Measurements from ENCODE around the gene ANK3. TPM values are rescaled to one million over a fixed set of nuclear protein-coding genes. Genes with fewer than 3 reads are reported as not detected.

ANK3 gene
- total and polyA plus RNA-seq, 8 donors, result 3.6 to 115 (median 31.1) TPM

DNA sequence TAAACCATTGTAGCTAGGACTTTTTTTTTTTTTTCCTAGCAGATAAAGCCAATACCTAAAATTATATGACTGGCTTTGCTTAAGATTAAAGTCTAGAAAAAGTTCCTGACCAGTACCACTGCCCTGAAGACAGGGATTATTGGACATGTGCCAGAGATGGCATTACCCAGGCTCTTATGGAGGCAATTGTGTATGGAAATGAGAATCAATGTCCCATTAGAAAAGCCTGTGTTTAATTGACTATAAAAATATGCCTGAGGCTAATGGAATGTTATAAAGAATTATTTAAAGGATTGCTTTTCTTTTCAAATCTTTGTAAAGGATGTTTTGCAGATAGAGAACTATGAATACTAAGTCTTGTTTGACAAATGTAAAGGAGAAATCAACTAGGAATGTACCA, 196.7 kb downstream of the ANK3 start:
- no peaks in the 10 kb centered on the region for H3K9me3 ChIP-seq
- intact Hi-C loops (cut with DNase I; ENCODE audit: low total_unique reads), result no loop called here
- no peak overlapping the region for H3K4me3 ChIP-seq
- DNase-seq, result no peak
- TF ChIP-seq EP300 (IDR thresholded peaks at IDR 0.05) (no peak), POLR2AphosphoS5 (IDR thresholded peaks at IDR 0.05) (no peak), POLR2A (IDR thresholded peaks at IDR 0.05) (no peak)
- TF ChIP-seq, protein P1, sequence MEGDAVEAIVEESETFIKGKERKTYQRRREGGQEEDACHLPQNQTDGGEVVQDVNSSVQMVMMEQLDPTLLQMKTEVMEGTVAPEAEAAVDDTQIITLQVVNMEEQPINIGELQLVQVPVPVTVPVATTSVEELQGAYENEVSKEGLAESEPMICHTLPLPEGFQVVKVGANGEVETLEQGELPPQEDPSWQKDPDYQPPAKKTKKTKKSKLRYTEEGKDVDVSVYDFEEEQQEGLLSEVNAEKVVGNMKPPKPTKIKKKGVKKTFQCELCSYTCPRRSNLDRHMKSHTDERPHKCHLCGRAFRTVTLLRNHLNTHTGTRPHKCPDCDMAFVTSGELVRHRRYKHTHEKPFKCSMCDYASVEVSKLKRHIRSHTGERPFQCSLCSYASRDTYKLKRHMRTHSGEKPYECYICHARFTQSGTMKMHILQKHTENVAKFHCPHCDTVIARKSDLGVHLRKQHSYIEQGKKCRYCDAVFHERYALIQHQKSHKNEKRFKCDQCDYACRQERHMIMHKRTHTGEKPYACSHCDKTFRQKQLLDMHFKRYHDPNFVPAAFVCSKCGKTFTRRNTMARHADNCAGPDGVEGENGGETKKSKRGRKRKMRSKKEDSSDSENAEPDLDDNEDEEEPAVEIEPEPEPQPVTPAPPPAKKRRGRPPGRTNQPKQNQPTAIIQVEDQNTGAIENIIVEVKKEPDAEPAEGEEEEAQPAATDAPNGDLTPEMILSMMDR (IDR thresholded peaks at IDR 0.05), result no peak
- no peaks in the 10 kb centered on the region for H3K27me3 ChIP-seq
- H3K27ac ChIP-seq, result no peak overlapping the region
- peaks cover 0 to 25% (median 3%) of the 10 kb centered on the region in 4 donors for H3K36me3 ChIP-seq
- peaks cover 0 to 3% (median 0%) of the 10 kb centered on the region in 4 donors for H3K4me1 ChIP-seq

DNA sequence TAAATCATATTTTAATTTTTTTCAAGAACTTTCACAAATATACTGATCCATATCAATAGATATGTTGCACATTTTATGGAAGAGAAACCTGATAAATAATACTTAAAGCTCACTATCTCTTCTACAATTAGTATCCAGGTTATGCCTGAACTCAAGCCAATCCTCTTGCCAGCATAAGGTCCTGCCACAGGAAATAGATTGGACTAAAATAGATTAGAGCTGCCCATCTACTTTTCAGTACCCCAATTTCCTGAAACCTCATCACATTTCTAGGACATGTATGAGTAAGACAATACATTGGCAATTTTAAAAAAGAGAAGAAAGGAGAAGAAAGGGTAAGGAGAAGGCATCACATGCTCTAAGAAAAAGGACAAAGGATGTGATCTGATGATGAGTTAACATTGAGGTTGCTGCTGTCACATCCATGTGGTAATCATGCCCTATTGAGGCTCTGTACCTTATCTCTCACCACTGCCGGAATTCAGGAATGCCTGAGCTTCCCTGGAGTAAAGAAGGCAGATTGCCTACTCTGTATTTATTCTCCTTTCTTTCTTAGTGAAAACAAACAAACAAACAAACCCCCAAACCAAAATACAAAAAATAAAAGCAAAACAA, 199.7 kb downstream of the ANK3 start:
- Histone ChIP-seq H3K27ac (no peak overlapping the region), H3K4me1 (peaks cover 0 to 20% (median 5%) of the 10 kb centered on the region in 4 donors), H3K9me3 (no peaks in the 10 kb centered on the region), H3K4me3 (no peak overlapping the region), H3K36me3 (peaks cover 0 to 8% (median 0%) of the 10 kb centered on the region in 4 donors), H3K27me3 (no peaks in the 10 kb centered on the region)
- no peak for TF ChIP-seq POLR2AphosphoS5 (IDR thresholded peaks at IDR 0.05)
- TF ChIP-seq EP300 (IDR thresholded peaks at IDR 0.05), result no peak
- intact Hi-C loops (cut with DNase I; ENCODE audit: low total_unique reads), result no loop called here
- no peak for DNase-seq
- WGBS, 5 donors, result 78 to 95% (median 89%) methylated on average over 1 of the region's 1 CpG

DNA sequence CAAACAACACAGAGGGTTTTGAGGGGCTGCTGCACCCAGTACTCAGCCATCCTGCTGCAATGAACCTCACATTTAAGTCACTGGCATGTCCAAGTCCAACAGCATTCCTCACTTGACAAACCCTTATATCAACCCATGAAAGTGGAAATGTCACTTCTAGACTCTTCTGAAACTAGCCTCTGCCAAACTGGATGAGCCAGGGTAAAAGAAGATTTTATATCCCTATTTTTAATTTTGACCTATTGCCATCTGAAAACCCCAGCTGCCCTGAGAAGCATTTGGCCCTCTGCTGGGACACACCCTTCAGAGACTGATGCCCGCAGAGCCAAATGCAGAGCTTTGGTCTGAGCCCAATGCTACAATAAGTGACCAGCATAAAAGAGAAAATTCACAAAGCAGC, 201.1 kb downstream of the ANK3 start:
- H3K27ac ChIP-seq, result no peak overlapping the region
- H3K36me3 ChIP-seq, result peaks cover 0 to 8% (median 0%) of the 10 kb centered on the region in 4 donors
- no peaks in the 10 kb centered on the region for H3K27me3 ChIP-seq
- H3K9me3 ChIP-seq, result no peaks in the 10 kb centered on the region
- intact Hi-C loops (cut with DNase I; ENCODE audit: low total_unique reads), result no loop called here
- WGBS, 5 donors, result 88 to 100% (median 96%) methylated on average over 1 of the region's 1 CpG
- TF ChIP-seq, protein P1 (IDR thresholded peaks at IDR 0.05), result no peak
- TF ChIP-seq EP300 (IDR thresholded peaks at IDR 0.05) (no peak), POLR2AphosphoS5 (IDR thresholded peaks at IDR 0.05) (no peak), POLR2A (IDR thresholded peaks at IDR 0.05) (no peak)
- no peak overlapping the region for H3K4me3 ChIP-seq
- H3K4me1 ChIP-seq, result peaks cover 0 to 20% (median 5%) of the 10 kb centered on the region in 4 donors
- DNase-seq, result no peak

DNA sequence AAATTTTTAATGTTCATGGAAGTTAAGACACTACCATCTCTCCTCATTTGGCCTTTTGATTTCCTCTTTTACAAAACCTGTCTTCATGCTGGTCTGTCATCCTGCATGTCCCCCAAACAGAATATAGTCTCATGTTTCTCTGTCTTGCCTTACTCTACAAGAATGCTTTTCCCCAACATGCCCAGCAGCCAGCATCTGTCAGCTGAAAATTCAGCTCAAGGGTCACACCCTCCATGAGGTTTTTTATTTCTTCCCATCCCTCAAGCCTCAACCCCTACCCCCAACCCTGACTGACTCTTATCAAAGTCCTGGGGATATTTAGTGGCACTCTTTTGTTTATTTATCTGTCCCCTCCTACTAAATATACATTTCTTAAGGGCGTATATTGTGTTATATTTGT, 202.0 kb downstream of the ANK3 start:
- Histone ChIP-seq H3K27me3 (no peaks in the 10 kb centered on the region), H3K4me3 (no peak overlapping the region), H3K36me3 (peaks cover 0 to 4% (median 0%) of the 10 kb centered on the region in 4 donors), H3K9me3 (no peaks in the 10 kb centered on the region), H3K27ac (no peak overlapping the region), H3K4me1 (peaks cover 0 to 20% (median 5%) of the 10 kb centered on the region in 4 donors)
- DNase-seq, result no peak
- intact Hi-C loops (cut with DNase I; ENCODE audit: low total_unique reads), result no loop called here
- 55 to 78% (median 76%) methylated on average over 1 of the region's 1 CpG for WGBS, 5 donors
- TF ChIP-seq EP300 (IDR thresholded peaks at IDR 0.05), result no peak
- TF ChIP-seq POLR2A (IDR thresholded peaks at IDR 0.05), result no peak
- TF ChIP-seq, protein P1 (IDR thresholded peaks at IDR 0.05), result no peak
- no peak for TF ChIP-seq POLR2AphosphoS5 (IDR thresholded peaks at IDR 0.05)
